ENCODE data around the gene DUSP14. TPM values are rescaled to one million over a fixed set of nuclear protein-coding genes. Genes with fewer than 3 reads are reported as not detected.
"Not testable (repeated sequence)": the region's sequence is repeated elsewhere in the genome, so short reads cannot be mapped to it uniquely, and the experiment has no call there.

DUSP14 gene
- total and polyA plus RNA-seq, 2 experiments from 2014 or later: 153 to 154 TPM

DNA sequence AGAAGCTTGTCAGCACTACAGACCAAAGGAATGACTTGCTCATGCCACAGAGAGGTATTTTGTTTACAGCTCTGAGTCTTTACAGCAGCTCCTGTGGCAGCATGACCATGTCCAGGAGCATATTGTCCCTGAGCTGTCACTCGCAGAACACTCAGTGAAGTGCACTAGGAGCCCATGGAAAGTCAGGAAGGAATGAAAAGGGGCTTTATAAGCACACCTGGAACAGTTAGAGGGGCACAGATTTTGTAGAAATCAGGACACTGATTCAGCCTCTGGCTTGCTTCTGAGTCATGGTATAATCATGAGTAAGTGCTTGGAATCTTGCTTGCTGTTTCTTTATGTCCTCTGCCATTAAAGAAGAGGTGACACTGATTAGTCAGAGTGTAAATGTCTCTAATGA, 42.0 kb upstream of the DUSP14 start:
- H3K9me2 ChIP-seq (ENCODE audit: insufficient read depth): no peaks in the 10 kb centered on the region
- H2AFZ ChIP-seq: no peak overlapping the region
- H3K4me2 ChIP-seq (ENCODE audit: unreplicated experiment): peak overlapping the region; percentile 15
- peak overlapping the region; percentile 63 for H3K27ac ChIP-seq
- TF ChIP-seq EZH2 (IDR thresholded peaks at IDR 0.05; ENCODE audit: insufficient read depth, poor library complexity, severe bottlenecking): no peak
- TF ChIP-seq EZH2phosphoT487 (IDR thresholded peaks at IDR 0.05; ENCODE audit: insufficient read depth, low read depth): no peak
- H3K27me3 ChIP-seq (replicated peaks; ENCODE audit: insufficient read depth): no peaks in the 10 kb centered on the region
- in situ Hi-C loops (cut with MboI): no loop called here
- peaks cover 18% of the 10 kb centered on the region for H3K36me3 ChIP-seq (ENCODE audit: low read depth)
- peaks cover 23% of the 10 kb centered on the region for H3F3A ChIP-seq (ENCODE audit: insufficient read depth)
- DNase-seq: peak; percentile 83
- H3K9ac ChIP-seq: peak overlapping the region; percentile 13; the same call in 1 of the 2 replicates
- no peaks in the 10 kb centered on the region for H3K9me3 ChIP-seq (ENCODE audit: low read depth)
- H3K79me2 ChIP-seq (ENCODE audit: insufficient read depth): peaks cover 33% of the 10 kb centered on the region
- no peaks in the 10 kb centered on the region for H4K20me1 ChIP-seq (ENCODE audit: insufficient read depth)
- H3K4me3 ChIP-seq: no peak overlapping the region
- peaks cover 21% of the 10 kb centered on the region for H3K4me1 ChIP-seq (ENCODE audit: insufficient read depth)
- WGBS, 2 experiments (ENCODE audit: low coverage in 1 of 2, low lambda C conversion rate in 2 of 2, missing lambda C conversion rate in 2 of 2): 86 to 95% methylated on average over 1 of the region's 1 CpG

DNA sequence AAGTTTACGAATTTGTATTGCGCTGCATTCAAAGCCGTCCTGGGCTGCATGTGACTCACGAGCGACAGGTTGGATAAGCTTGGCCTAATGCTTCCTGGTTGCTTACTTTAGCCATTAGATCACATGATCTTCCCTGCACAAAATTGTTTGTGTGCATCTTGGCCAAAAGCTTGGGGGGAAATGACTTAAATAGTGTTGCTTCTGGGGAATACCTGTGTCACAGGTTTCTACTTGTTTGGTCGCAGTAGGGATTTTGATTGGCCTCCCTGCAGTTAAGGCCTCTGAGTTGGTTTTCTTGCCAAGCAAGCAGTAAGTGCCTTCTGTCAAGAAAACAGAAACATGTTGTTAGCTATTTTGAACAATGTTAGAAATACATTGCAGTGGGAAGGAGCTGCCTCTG, 39.6 kb upstream of the DUSP14 start:
- H3K36me3 ChIP-seq (ENCODE audit: low read depth): peaks cover 9% of the 10 kb centered on the region; the same call in 1 of the 2 replicates
- 97 to 100% methylated on average over 6 of the region's 6 CpGs for WGBS, 2 experiments (ENCODE audit: low coverage in 1 of 2, low lambda C conversion rate in 2 of 2, missing lambda C conversion rate in 2 of 2)
- peaks cover 34% of the 10 kb centered on the region for H3K4me1 ChIP-seq (ENCODE audit: insufficient read depth)
- H3F3A ChIP-seq (ENCODE audit: insufficient read depth): peaks cover 28% of the 10 kb centered on the region
- no peak overlapping the region for H3K4me2 ChIP-seq (ENCODE audit: unreplicated experiment)
- H3K9me3 ChIP-seq (ENCODE audit: low read depth): no peaks in the 10 kb centered on the region
- H3K9me2 ChIP-seq (ENCODE audit: insufficient read depth): no peaks in the 10 kb centered on the region
- H3K9ac ChIP-seq: no peak overlapping the region
- H3K27me3 ChIP-seq (replicated peaks; ENCODE audit: insufficient read depth): no peaks in the 10 kb centered on the region
- no peak for DNase-seq
- no peaks in the 10 kb centered on the region for H4K20me1 ChIP-seq (ENCODE audit: insufficient read depth)
- no peak overlapping the region for H3K4me3 ChIP-seq
- TF ChIP-seq EZH2phosphoT487 (IDR thresholded peaks at IDR 0.05; ENCODE audit: insufficient read depth, low read depth): no peak
- TF ChIP-seq EZH2 (IDR thresholded peaks at IDR 0.05; ENCODE audit: insufficient read depth, poor library complexity, severe bottlenecking): no peak
- peaks cover 36% of the 10 kb centered on the region for H3K79me2 ChIP-seq (ENCODE audit: insufficient read depth)
- H3K27ac ChIP-seq: no peak overlapping the region
- in situ Hi-C loops (cut with MboI): no loop called here
- no peak overlapping the region for H2AFZ ChIP-seq

GRCh38 chr17:37457801-37458200, 31.9 kb upstream of the DUSP14 start:
- Histone ChIP-seq H3K4me1 (ENCODE audit: insufficient read depth) (peaks cover 22% of the 10 kb centered on the region), H3F3A (ENCODE audit: insufficient read depth) (peaks cover 10% of the 10 kb centered on the region)
- in situ Hi-C loops (cut with MboI); H3K79me2 ChIP-seq (ENCODE audit: insufficient read depth); H3K9me2 ChIP-seq (ENCODE audit: insufficient read depth); H2AFZ ChIP-seq; H3K4me3 ChIP-seq; H3K36me3 ChIP-seq (ENCODE audit: low read depth); H3K27ac ChIP-seq; H3K9ac ChIP-seq; H4K20me1 ChIP-seq (ENCODE audit: insufficient read depth); H3K4me2 ChIP-seq (ENCODE audit: unreplicated experiment); H3K9me3 ChIP-seq (ENCODE audit: low read depth); H3K27me3 ChIP-seq (replicated peaks; ENCODE audit: insufficient read depth); DNase-seq: not testable (repeated sequence)
- 96 to 97% methylated on average over 3 of the region's 3 CpGs for WGBS, 2 experiments (ENCODE audit: low coverage in 1 of 2, low lambda C conversion rate in 2 of 2, missing lambda C conversion rate in 2 of 2)

DNA sequence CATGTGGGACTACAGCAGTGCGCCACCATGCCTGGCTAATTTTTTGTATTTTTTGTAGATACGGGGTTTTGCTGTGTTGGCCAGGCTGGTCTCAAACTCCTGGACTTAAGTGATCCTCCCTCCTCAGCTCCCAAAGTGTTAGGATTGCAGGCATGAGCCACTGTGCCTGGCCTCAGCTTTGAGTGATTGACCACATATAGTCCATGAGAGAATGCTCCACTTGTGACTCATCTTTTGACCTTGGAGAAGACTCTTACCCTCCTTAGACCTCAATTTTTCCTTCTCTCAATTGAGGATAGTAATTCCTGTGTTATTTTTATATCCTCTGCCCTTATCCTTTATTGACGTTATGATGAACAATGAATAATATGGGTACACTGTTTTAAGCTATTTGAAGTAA, 30.9 kb upstream of the DUSP14 start:
- H3K9me2 ChIP-seq (ENCODE audit: insufficient read depth): no peaks in the 10 kb centered on the region
- H3K27me3 ChIP-seq (replicated peaks; ENCODE audit: insufficient read depth): no peaks in the 10 kb centered on the region
- in situ Hi-C loops (cut with MboI): no loop called here
- no peak overlapping the region for H3K9ac ChIP-seq
- H2AFZ ChIP-seq: no peak overlapping the region
- no peak for TF ChIP-seq EZH2 (IDR thresholded peaks at IDR 0.05; ENCODE audit: insufficient read depth, poor library complexity, severe bottlenecking)
- TF ChIP-seq EZH2phosphoT487 (IDR thresholded peaks at IDR 0.05; ENCODE audit: insufficient read depth, low read depth): no peak
- H3F3A ChIP-seq (ENCODE audit: insufficient read depth): peaks cover 5% of the 10 kb centered on the region
- 0 out of 2 replicates have a peak, but pooled peaks cover 6% of the 10 kb centered on the region for H3K79me2 ChIP-seq (ENCODE audit: insufficient read depth)
- no peaks in the 10 kb centered on the region for H4K20me1 ChIP-seq (ENCODE audit: insufficient read depth)
- peaks cover 15% of the 10 kb centered on the region for H3K4me1 ChIP-seq (ENCODE audit: insufficient read depth)
- H3K36me3 ChIP-seq (ENCODE audit: low read depth): peaks cover 8% of the 10 kb centered on the region; the same call in 1 of the 2 replicates
- no peak overlapping the region for H3K4me3 ChIP-seq
- H3K4me2 ChIP-seq (ENCODE audit: unreplicated experiment): no peak overlapping the region
- peak; percentile 83 for DNase-seq
- WGBS, 2 experiments (ENCODE audit: low coverage in 1 of 2, low lambda C conversion rate in 2 of 2, missing lambda C conversion rate in 2 of 2): 66 to 67% methylated on average over 3 of the region's 3 CpGs
- no peaks in the 10 kb centered on the region for H3K9me3 ChIP-seq (ENCODE audit: low read depth)
- peak overlapping the region; percentile 46 for H3K27ac ChIP-seq

DNA sequence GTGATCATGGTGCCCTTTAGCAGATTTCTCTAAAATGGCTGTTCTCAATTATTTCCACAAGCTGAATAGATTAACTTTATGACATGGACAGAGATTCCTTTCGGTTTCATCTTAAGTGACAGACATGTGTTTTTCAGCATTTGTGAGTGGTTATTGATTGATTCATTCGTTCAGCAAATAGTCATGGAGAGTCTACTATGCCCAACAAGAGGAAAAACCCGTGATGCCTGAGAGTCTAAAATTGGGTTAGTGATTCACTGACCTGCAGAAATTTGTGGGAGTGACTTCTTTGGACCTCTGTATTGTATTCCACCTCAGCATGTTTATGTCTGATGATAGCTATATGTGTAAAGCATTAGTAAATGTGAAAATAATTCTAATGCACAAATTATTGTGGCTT, 28.0 kb upstream of the DUSP14 start:
- in situ Hi-C loops (cut with MboI): no loop called here
- 24 to 25% methylated on average over 3 of the region's 3 CpGs for WGBS, 2 experiments (ENCODE audit: low coverage in 1 of 2, low lambda C conversion rate in 2 of 2, missing lambda C conversion rate in 2 of 2)
- no peak overlapping the region for H3K4me3 ChIP-seq
- H3K9me3 ChIP-seq (ENCODE audit: low read depth): no peaks in the 10 kb centered on the region
- no peaks in the 10 kb centered on the region for H4K20me1 ChIP-seq (ENCODE audit: insufficient read depth)
- TF ChIP-seq EZH2phosphoT487 (IDR thresholded peaks at IDR 0.05; ENCODE audit: insufficient read depth, low read depth) (no peak), EZH2 (IDR thresholded peaks at IDR 0.05; ENCODE audit: insufficient read depth, poor library complexity, severe bottlenecking) (no peak)
- H3K79me2 ChIP-seq (ENCODE audit: insufficient read depth): 0 out of 2 replicates have a peak, but pooled peaks cover 6% of the 10 kb centered on the region
- no peaks in the 10 kb centered on the region for H3K27me3 ChIP-seq (replicated peaks; ENCODE audit: insufficient read depth)
- H2AFZ ChIP-seq: no peak overlapping the region
- H3K27ac ChIP-seq: peak overlapping the region; percentile 6; the same call in 1 of the 2 replicates
- peaks cover 10% of the 10 kb centered on the region for H3K4me1 ChIP-seq (ENCODE audit: insufficient read depth)
- DNase-seq: peak; percentile 33
- peaks cover 5% of the 10 kb centered on the region for H3F3A ChIP-seq (ENCODE audit: insufficient read depth)
- no peak overlapping the region for H3K4me2 ChIP-seq (ENCODE audit: unreplicated experiment)
- peaks cover 23% of the 10 kb centered on the region for H3K36me3 ChIP-seq (ENCODE audit: low read depth)
- H3K9me2 ChIP-seq (ENCODE audit: insufficient read depth): no peaks in the 10 kb centered on the region
- H3K9ac ChIP-seq: no peak overlapping the region
